Myocyte (in vitro differentiated cells): ENCODE measurements around the gene KDM5A. TPM values are rescaled to one million over a fixed set of nuclear protein-coding genes. Genes with fewer than 3 reads are reported as not detected.
"Not testable (repeated sequence)": the region's sequence is repeated elsewhere in the genome, so short reads cannot be mapped to it uniquely, and the experiment has no call there.

ENCODE experiments used
- DNase-seq: peaks from one replicate; pipeline ENCODE4 v3.0.0-alpha.2; 2012; ENCODE audit warnings: low read depth
- total RNA-seq: library from RNA; depleted of rRNA; stranded (reverse); fragments of >200 nt; gene quantifications from 2 replicates; pipeline ENCODE4 v1.2.3, GENCODE V29; 2014

KDM5A gene
- total RNA-seq, 1 donor from 2014 or later, result 35.1 TPM

GRCh38 chr12:334125-334524 lies 55.0 kb downstream of the KDM5A start:
- DNase-seq, result no peak

DNA sequence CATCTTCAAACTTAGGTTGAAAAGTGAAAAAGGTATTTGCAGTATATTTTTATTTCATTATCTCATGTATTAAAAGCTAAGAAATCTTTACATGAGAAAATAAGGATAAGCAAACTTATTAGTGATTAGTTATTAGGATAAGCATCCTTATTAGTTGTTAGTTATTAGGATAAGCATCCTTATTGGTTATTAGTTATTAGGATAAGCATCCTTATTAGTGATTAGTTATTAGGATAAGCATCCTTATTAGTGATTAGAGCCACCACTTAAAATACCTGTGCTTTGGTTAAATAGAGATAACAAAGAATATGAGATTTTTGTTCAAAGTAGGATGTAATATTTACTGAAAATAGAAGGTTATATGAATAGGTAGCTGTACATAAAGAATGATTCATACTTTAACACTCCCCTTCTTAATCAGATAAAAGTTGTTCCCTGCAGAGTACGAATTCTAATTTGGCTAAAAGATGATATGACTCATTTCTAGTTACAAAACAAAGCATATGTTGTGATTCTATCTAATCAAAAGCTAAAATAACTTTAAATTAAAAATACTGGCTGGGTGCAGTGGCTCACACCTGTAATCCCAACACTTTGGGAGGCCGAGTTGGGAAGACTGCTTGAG lies 56.4 kb downstream of the KDM5A start:
- no peak for DNase-seq

DNA sequence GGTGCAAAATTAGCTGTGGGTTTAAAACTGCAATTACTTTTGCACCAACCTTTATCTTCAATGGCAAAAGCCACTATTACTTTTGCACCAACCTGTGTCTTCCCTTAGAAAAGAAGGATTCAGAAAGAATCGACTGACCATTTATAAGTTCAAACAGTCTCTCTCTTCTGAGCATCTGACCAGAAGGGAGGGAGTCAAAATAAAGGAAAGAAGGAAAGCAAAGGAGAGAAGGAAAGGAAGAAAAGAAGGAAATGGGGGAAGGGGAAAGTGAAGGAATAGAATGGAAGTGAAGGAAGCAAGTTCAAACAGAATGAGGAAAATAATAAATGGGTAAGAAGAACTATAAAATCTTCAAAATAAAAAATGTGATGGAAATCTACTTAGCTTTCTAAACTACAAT lies 57.8 kb downstream of the KDM5A start:
- no peak for DNase-seq

- DNase-seq, result no peak
These were observed 63.2 kb downstream of the KDM5A start for GRCh38 chr12:325906-326305.

DNA sequence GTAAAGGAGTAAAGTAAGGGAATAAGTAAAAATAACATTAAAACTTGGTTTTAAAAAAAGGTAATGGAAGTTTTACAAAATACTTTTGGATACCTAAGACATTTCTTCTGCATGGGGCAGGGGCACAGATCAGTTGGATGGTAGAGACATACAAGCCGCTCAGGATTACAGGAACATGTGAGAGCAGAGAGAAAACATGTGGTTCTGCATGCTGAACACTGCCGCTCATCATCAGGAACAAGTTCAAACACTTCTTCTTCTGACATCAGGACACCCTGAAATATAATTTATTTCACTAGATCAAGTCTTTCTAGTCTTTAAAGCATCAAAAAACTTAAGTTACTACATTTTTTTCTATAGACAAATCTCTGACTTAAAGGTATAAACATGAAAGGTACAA lies 65.6 kb downstream of the KDM5A start:
- no peak for DNase-seq

- peak; percentile 19 for DNase-seq
These were observed 67.4 kb downstream of the KDM5A start for GRCh38 chr12:321606-322326.

- DNase-seq, result peak; percentile 6
These were observed 70.2 kb downstream of the KDM5A start for GRCh38 chr12:318759-319515.

DNA sequence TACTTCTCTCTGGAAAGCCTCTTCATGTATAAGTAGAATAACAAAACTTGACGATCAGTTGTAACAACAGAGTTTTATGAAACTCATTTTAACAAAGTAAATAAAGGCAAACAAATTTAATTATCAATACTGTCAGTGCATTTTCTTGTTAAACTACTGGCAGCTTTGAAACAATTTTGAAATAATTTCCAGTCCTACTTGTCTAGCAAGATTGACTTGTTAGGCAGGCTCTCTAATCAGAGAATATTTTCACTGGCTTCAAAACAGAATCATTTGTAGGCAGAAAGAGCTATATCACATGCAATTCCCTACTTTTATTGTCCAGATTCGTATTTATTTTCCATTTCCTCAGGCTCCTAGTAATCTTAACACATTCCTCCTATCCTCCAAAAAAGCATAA lies 80.6 kb downstream of the KDM5A start:
- no peak for DNase-seq

DNA sequence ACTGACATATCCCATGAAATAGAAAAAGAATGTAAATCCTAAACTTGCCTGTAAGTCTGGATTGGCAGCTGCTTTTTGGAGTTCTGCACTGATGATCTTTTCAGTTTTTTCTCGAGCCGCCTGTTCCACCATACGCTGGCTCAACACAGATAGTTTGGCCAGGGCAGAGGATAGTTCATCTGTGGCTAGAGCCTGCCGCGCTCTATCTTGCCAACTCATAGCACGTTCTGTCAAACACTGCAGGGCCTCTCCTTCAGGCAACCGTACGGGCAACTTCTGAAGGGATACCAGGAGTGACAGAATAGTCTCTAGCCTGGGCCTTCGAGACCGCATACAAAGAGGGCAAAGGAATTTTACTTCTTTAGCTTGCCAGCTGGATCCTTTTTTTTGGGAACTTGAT lies 81.7 kb downstream of the KDM5A start:
- DNase-seq, result no peak

GRCh38 chr12:304805-305204 lies 84.3 kb downstream of the KDM5A start:
- DNase-seq, result no peak

DNA sequence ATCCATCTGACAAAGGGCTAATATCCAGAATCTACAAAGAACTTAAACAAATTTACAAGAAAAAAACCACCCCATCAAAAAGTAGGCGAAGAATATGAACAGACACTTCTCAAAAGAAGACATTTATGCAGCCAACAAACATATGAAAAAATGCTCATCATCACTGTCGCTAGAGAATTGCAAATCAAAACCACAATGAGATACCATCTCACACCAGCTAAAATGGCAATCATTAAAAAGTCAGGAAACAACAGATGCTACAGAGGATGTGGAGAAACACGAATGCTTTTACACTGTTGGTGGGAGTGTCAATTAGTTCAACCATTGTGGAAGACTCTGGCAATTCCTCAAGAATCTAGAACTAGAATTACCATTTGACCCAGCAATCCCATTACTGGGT lies 86.4 kb downstream of the KDM5A start:
- DNase-seq, result not testable (repeated sequence)

DNA sequence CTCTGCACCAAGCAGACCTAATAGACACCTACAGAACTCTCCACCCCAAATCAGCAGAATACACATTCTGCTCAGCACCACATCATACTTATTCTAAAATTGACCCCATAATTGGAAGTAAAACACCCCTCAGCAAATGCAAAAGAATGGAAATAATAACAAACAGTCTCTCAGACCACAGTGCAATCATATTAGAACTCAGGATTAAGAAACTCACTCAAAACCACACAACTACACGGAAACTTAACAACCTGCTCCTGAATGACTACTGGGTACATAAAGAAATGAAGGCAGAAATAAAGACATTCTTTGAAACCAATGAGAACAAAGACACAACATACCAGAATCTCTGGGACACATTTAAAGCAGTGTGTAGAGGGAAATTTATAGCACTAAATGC lies 89.0 kb downstream of the KDM5A start:
- not testable (repeated sequence) for DNase-seq

DNA sequence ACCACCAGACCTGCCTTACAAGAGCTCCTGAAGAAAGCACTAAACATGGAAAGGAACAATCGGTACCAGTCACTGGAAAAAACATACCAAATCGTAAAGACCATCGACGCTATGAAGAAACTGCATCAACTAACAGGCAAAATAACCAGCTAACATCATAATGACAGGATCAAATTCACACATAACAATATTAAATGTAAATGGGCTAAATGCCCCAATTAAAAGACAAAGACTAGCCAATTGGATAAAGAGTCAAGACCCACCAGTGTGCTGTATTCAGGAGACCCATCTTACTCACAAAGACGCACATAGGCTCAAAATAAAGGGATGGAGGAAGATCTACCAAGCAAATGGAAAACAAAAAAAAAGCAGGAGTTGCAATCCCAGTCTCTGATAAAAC lies 89.6 kb downstream of the KDM5A start:
- DNase-seq, result not testable (repeated sequence)

DNA sequence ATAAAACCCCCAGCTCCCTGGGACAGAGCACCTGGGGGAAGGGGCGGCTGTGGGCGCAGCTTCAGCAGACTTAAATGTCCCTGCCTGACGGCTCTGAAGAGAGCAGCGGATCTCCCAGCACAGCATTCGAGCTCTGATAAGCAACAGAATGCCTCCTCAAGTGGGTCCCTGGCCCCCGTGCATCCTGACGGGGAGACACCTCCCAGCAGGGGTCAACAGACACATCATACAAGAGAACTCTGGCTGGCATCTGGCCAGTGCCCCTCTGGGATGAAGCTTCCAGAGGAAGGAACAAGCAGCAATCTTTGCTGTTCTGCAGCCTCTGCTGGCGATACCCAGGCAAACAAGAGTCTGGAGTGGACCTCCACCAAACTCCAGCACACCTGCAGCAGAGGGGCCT lies 91.1 kb downstream of the KDM5A start:
- not testable (repeated sequence) for DNase-seq

- no peak for DNase-seq
These were observed 94.0 kb downstream of the KDM5A start for GRCh38 chr12:295132-295531.

- DNase-seq, result no peak
These were observed 95.9 kb downstream of the KDM5A start for GRCh38 chr12:293199-293598.

GRCh38 chr12:292186-292585 lies 96.9 kb downstream of the KDM5A start:
- no peak for DNase-seq

GRCh38 chr12:291153-291723 lies 97.9 kb downstream of the KDM5A start:
- no peak for DNase-seq

DNA sequence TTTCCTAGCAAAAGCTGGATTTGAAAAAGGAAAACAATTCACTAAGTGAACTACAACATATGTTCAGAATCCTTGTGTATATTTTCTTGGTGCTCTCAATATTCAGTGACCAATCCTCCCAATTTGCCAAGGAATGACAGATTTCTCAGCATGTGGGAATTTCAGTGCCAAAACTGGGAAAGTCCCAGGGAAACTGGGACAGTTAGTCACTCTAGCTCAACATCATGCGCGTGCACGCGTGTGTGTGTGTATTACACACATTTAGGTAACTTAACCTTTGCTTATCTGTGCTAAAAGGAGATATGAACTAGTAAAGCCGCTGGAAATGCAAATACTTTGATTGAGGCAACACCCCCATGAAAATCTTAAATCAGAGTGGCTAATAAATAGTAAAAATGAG lies 100.4 kb downstream of the KDM5A start:
- DNase-seq, result peak; percentile 44

GRCh38 chr12:286531-287300 lies 102.4 kb downstream of the KDM5A start:
- DNase-seq, result no peak

- DNase-seq, result no peak
These were observed 111.1 kb downstream of the KDM5A start for GRCh38 chr12:278046-278445.
